Limb (tissue), 2 donors: ENCODE measurements around the gene SRA1.

Experiments used
- DNase-seq, 2 donors: peaks; one replicate each; pipeline ENCODE4 v3.0.0-alpha.2; 2016; ENCODE audit errors: extremely low spot score in 2 of 2

The SRA1 gene

DNA sequence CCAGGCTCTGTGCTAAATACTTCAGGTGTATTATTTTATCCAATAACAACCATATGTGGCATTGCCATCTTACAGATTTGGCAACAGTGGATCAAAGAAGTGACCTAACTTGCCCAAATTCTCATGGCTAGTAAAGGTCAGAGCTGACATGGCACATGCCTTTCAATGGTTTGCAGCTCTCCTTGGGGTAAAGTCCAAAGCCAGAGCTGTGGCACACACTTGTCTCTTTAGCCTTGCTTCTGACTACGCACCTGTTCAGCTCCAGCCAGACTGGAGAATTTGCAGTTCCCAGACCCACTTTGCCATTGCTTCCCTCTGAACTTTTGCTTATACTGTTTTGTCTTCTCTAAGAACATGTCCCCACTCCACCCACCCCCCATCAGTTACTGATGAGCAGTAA, 13.2 kb upstream of the SRA1 start:
- no peak for DNase-seq

DNA sequence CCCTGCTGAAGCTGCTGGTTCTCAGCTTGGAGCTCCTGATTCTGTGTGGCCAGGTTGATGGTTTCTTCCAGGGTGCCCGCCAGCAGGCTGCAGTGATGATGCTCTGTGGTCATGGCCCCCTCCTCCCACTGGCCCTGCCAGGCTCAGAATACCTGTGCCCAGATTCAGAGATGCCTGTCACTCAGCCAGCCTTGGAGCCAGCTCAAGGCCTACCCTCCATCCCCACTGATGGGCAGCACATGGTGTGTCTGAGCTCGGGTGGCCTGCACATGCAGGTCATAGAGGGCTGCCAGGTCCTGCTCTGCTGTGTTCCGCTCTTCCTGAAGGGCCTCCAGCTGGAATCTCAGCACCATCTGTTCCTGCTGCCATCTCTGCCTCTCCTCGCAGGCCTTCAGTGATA, 12.8 kb upstream of the SRA1 start:
- DNase-seq = no peak

DNA sequence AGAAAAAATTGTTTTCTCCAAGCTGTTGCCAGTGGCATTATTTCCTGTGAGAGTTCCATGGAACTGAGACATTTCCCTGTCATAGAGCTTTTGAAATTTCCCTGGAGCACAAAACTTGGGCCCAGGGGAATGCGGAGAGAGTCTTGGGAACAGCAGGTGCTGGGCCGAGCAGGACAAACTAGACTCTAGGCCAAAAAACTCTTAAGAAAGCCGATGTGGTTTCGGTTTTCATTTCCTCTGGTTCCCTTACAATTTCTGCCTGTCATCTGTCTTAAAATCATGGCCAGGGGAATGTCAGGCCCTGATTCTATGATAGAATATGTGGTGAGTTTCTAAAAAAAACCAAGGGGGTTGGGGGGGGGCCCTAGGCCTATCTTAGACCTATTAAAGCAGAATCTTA, 11.9 kb upstream of the SRA1 start:
- DNase-seq = no peak

DNA sequence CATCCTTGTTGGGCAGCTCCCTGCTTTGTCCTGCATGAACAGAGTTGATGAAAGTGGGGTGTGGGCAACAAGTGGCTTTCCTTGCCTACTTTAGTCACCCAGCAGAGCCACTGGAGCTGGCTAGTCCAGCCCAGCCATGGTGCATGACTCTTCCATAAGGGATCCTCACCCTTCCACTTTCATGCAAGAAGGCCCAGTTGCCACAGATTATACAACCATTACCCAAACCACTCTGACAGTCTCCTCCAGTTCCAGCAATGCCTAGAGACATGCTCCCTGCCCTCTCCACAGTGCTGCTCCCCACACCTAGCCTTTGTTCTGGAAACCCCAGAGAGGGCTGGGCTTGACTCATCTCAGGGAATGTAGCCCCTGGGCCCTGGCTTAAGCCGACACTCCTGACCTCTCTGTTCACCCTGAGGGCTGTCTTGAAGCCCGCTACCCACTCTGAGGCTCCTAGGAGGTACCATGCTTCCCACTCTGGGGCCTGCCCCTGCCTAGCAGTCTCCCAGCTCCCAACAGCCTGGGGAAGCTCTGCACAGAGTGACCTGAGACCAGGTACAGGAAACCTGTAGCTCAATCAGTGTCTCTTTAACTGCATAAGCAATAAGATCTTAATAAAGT, 11.3 kb upstream of the SRA1 start:
- no peak for DNase-seq

DNA sequence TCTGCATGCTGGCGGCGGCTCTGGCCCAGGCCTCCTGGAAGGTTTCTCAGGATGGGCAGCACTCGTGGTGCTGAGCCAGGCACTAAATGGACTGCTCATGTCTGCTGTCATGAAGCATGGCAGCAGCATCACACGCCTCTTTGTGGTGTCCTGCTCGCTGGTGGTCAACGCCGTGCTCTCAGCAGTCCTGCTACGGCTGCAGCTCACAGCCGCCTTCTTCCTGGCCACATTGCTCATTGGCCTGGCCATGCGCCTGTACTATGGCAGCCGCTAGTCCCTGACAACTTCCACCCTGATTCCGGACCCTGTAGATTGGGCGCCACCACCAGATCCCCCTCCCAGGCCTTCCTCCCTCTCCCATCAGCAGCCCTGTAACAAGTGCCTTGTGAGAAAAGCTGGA, 10.6 kb upstream of the SRA1 start:
- DNase-seq = no peak

DNA sequence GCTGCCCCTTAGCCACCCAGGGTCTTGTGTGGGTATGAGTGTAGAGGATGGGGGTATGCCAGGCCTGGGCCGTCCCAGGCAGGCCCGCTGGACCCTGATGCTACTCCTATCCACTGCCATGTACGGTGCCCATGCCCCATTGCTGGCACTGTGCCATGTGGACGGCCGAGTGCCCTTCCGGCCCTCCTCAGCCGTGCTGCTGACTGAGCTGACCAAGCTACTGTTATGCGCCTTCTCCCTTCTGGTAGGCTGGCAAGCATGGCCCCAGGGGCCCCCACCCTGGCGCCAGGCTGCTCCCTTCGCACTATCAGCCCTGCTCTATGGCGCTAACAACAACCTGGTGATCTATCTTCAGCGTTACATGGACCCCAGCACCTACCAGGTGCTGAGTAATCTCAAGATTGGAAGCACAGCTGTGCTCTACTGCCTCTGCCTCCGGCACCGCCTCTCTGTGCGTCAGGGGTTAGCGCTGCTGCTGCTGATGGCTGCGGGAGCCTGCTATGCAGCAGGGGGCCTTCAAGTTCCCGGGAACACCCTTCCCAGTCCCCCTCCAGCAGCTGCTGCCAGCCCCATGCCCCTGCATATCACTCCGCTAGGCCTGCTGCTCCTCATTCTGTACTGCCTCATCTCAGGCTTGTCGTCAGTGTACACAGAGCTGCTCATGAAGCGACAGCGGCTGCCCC, 10.0 kb upstream of the SRA1 start:
- DNase-seq = no peak

DNA sequence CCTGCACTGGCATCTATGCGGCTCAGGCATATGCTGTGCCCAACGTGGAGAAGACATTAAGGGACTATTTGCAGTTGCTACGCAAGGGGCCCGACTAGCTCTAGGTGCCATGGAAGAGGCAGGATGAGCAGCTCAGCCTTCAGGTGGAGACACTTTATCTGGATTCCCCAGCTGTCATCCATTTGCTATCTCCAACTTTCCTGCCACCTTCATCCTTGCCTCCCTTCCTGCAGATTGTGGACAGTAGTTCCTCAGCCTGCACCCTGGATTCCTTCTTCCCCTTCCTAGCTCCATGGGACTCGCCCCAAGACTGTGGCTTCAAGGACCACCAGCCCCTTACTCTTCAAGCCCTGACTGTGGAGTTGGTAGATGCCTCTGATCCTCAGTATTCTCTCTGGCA, 9.4 kb upstream of the SRA1 start:
- DNase-seq = no peak

DNA sequence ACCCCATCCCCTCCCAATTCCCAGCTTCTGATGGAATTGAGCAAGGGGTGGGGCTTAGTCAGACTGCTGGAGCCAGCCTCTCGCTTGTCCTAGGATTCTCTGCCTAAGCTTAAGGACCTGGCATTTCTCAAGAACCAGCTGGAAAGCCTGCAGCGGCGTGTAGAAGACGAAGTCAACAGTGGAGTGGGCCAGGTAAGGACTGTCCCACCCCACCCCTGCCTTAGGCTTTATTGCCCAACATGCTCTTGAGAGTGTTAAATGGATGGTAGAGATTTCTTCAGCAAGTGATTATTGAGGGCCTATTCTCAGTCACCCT, 8.5 kb upstream of the SRA1 start:
- DNase-seq = no peak

DNA sequence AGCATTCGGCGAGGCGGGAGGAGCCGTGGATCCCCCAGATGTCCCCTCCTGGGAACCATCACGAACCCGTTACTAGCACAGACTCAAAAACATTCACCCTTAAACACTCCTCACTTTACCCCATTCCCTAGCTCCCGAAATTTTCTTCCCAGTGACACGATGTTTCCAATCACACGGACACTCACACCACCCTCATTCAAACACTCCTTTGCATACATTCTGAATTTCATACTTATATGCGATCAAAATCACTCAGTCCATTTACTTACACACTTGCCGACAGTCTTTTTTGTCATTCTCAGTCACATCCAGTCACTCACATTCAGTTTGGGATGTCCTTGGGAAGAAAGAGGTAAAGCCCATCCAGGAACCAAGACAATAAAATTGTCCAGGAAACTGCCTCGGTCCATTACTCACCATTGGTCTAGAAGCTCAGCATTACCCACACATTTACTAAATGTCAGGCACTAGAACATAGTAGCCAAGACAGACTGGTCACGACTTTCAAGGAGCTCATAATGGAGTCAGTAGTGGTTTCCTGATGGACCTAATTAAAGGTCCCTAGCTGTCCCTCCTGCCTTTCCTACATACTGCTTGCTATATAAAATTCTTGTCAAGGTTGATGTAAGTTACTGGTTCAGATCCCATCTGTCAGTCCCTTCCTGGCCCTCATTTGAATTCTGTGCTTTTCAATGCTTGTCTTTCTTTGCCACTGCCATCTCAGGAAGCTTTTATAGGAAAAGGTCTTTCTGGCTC, 7.9 kb upstream of the SRA1 start:
- DNase-seq = no peak

DNA sequence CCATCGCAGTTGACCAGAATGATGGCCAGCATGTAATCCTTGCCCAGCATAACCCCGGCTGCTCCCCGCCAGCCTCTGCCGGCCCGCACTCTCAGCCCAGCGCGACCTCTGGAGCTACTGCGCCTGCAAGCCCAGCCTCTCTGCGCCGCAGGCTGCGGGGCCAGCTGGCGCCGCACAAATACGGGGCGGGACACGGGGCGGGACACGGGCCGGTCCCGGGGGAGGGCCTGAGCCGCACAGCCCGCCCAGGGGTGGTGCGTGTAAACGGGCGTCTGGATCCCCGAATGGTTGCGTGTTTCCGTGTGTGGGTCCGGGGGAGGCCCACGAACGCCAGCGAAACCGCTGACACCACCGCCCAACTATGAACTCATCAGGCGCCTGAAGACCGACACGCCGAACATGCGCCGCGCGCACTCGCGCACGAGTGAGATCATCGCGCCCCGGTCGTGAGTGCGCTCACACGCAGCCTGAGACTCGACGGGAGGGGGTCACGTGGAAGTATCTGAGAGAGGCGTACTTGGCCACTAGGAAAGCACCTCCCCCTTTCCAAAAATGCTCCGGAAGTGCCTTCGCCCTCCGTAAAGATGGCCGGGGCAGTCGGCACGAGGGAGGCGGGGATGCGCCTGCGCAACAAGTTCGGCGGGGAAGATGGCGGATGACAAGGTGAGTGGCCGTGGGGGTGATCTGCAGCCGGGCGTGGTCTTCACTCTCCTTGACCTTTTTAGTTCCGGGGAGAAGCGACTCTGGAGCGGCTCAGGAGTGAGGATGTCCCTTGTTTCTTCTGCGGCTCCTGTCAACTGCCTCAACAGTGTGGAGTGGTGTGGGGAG, 7.1 kb upstream of the SRA1 start, which contains the start of the genes APBB3 and SLC35A4:
Gene APBB3 (minus strand): TSS at position 403 of the 828 bp plus-strand sequence. CDS start 353 bp downstream, at position 50.
Gene SLC35A4 (plus strand): TSS at position 633 of the 828 bp plus-strand sequence. CDS start 2,342 bp downstream, outside the sequence.
- peak; percentile 95 to 99 for DNase-seq

DNA sequence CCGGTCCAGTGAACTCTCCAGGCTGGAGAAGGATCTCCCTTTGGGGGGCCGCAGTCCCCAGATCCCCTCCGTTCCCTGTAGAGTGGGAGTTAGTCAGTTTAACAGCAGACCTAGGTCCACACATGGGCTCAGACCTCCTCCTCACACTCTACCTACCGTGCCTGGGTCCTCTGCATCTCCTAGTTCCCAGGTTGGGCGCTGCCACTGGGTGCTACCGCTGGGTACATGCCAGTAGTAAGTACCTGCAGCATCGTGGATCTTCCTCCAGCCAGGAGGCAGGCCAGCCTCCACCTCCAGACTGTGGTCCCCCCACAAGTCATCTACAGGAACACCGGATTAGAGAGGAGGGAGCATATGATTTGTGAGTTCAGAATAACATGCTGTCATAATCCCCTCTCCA, 6.3 kb upstream of the SRA1 start:
- DNase-seq = no peak

DNA sequence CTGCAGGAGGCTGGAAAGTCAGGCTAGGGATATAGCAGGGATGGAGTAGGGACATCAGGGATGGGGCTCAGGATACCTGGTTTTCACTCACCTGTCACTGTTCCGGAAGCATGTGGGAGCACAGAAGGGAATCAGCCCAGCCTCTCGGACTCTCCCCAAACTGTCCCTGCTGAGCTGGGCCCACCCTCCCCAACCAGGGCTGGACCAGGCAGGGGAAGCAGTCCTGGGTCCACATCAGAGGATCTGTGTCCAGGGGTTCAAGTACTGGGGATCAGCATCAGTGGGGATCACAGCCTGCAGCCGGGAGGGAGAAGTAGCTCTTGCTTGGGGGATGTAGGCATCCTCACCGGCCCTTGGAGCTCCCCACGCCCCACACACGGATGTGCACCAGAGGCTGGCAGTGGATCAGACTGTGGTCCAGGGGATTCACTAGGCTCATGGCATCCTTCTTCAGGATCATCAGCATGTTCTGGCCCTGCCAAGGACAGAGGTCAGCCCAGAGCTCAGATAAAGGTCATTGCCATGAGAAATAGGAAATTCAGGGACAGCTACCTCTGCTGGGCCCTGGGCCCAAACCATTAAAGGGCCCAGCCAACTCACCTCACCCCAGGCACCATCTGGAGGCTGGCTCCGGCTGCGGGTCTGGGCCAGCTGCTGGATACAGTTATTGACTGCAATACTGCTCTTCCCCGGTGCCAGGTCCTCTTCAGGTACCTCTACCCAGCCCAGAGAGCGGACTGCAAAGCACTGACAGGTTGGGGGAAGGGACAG, 4.7 kb upstream of the SRA1 start:
- DNase-seq = no peak

DNA sequence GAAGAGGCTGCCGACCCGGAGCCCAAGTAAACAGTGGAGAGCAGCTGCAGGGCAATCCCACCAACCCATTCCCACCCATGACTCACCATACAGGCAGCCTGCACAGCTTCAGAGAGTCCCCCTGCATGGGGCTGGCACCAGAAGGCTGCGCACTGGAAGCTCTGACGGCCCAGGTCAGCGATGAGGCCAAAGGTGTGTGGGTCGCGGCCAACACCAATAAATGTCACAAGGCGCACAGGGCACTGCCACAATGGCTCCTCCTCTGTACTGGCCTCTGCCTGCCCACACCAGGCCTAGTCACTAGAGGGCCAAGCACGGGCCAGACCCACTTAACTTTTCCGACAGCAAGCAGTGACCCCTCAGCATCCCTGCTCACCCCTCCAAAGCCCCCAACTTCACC, 3.0 kb upstream of the SRA1 start:
- DNase-seq = no peak

DNA sequence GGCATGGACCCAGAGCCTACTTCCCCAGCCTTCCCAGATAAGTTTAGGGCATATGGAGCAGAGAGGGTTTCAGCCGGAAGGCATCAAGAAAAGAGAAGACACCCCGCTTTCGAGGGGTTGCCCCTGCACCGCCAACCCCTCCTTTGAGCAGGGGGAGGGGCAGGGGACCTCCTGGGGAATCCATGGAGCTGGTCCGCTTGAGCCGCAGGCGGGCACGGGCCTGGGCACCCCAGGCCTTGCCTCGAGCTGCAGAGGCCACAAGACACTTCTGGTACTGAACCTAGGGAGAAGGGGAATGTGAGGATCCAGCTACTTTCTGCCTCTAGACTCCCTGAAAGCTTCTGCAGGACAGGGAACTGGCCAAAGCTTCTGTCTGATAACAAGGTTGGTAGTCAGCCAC, 1.3 kb upstream of the SRA1 start:
- DNase-seq = no peak

DNA sequence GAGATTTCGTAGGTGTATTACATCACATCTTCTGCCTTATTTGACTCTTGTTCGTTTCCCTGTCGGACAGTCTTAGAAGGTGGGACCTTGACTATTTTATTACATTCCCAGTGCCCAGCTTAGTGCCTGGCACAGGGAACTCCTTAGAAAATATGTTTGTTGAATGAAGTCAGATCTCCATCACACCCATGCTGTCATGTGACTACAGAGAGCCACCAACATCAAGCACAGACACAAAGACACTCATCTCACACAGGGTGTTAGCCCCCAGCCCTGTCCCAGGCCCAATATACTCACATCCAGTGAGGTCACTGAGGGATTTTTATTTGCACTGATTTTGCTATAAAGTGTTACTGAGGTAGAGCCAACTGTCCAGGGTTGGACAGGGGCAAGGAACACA, 692 bp upstream of the SRA1 start:
- DNase-seq = no peak

DNA sequence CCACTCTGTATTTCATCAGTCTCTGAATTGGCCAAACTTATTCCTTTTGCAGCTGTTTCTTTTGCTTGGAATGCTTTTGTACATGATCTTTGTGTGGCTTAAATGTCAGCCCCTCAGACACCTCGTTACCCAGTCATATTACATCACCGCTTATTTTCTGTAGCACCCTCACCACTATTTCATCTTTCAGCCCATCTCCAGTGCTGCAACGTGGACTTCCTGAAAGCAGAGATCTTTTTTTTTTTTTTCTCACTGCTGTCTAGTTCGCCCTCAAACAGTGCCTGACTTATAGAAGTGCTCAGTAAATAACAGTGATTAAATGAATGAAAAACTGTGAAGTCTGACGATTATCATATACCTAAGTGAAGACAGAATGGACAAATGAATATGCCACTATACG, 835 bp downstream of the SRA1 start:
- no peak for DNase-seq

DNA sequence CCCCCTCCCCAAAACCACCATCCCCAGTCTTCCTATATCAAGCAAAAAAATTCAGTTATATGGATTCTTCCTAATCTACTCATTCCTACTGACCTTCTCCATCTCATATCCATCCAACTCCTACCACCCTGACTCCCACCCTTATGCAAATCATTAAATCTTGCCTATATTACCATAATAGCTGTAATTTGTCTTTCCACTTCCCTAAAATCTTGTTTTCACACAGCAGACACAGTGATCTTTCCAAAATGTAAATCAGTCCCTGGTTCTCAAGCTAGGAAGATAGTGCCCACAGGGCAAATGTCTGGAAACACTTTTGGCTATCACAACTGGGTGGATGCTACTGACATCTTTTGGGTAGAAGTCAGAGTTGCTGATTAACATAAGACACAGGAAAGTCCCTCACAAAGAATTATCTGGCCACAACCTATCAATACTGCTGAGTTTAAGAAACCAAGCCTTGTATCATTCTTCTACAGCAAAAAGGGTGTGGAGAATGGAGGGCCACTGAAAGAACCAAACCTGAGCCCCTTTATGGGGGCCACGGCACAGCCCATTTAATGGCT, 1.4 kb downstream of the SRA1 start:
- DNase-seq = no peak

DNA sequence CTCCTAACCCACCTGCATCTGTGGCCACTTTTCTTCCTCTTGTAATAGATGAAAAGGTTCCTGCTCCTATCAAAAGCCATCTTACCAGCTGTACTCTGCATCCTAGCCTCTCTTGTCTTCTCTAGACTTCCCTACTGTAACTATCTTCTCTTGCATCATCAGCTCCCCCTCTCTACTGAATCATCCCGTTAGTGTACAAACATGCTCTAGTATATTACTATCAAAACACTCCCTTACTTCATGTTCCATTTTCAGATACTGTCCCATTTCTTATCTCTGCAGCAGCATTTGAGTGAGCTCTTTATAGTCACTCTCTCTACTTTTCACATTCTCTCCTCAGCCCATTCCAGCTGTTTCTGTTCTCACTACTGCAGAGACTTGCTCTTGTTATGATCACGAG, 2.8 kb downstream of the SRA1 start:
- DNase-seq = no peak

DNA sequence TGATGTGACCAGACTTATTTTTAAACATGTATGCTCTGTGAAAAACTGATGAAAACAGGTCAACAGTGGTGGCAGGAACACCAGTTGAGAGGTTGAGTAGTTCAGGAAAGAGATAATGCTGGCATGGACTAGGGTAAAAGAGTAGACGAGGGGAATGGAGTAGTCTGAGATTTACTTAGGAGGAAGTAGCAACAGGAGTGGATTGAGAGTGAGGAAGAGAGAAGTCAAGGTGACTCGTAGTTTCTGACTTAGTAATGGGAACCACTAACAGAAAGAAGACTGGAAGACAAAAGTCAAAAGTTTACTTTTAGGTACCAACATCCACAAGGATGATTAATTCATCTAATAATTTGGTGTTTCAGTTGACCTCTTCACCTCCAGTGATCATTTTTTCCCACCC, 3.6 kb downstream of the SRA1 start:
- DNase-seq = no peak

DNA sequence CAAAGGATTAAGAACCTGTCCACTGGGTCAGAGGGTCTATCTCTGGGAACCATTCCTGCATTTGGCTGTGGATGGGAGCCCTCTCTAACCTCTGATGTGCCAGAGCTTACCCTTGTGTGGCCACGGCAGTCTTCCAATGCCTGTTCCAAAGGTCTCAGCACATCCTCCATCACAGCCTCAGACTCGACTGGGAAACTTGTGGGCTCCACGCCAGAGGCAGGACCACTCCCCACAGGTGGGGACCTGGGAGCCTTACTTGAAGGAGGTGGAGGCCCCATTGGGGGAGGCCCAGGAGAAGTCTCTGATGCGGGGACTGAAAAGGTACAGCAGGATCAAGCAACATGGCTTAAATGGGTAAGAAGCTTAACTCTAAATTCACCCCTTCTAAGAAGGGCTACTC, 5.4 kb downstream of the SRA1 start:
- DNase-seq = no peak
